Measurements from ENCODE around the gene PKNOX1. TPM values are rescaled to one million over a fixed set of nuclear protein-coding genes. Genes with fewer than 3 reads are reported as not detected.
A peak's percentile ranks its signal among the peaks of the same experiment; 100 is the strongest.

The PKNOX1 gene
- total and polyA plus RNA-seq, 2 donors from 2014 or later: 7.9 to 25.2 TPM

- H3K27ac ChIP-seq (ENCODE audit: low read depth in 2 of 2, low read length in 2 of 2): no peak overlapping the region
- no peaks in the 10 kb centered on the region for H3K9me3 ChIP-seq (ENCODE audit: control insufficient read depth in 2 of 3, insufficient read depth in 1 of 3, low read length in 3 of 3)
- H3K4me1 ChIP-seq (ENCODE audit: control insufficient read depth in 2 of 3, insufficient read depth in 2 of 3, low read depth in 1 of 3, low read length in 3 of 3): no peaks in the 10 kb centered on the region
- H3K36me3 ChIP-seq (ENCODE audit: control insufficient read depth in 2 of 3, insufficient read depth in 3 of 3, low read length in 3 of 3): peaks cover 0 to 24% (median 11%) of the 10 kb centered on the region in 3 donors
- intact Hi-C loops (cut with DNase I): no loop called here
- DNase-seq (no peak), FAIRE-seq (no peak)
- no peaks in the 10 kb centered on the region for H3K27me3 ChIP-seq (ENCODE audit: control insufficient read depth, insufficient read depth, low read length)
- TF ChIP-seq CTCF (IDR thresholded peaks at IDR 0.05; ENCODE audit: borderline replicate concordance, extremely low read depth, insufficient read depth): no peak
- no peak overlapping the region for H3K4me3 ChIP-seq (ENCODE audit: low read length in 3 of 3)
- no peak overlapping the region for H3K9ac ChIP-seq (ENCODE audit: low read length in 3 of 3)
Observed at GRCh38 chr21:43021756-43022600, 47.6 kb downstream of the PKNOX1 start.

GRCh38 chr21:43023175-43023574 is 48.8 kb downstream of the PKNOX1 start:
- H3K27me3 ChIP-seq (ENCODE audit: control insufficient read depth, insufficient read depth, low read length): no peaks in the 10 kb centered on the region
- no peak overlapping the region for H3K4me3 ChIP-seq (ENCODE audit: low read length in 3 of 3)
- H3K9ac ChIP-seq (ENCODE audit: low read length in 3 of 3): no peak overlapping the region
- intact Hi-C loops (cut with DNase I): no loop called here
- no peaks in the 10 kb centered on the region for H3K4me1 ChIP-seq (ENCODE audit: control insufficient read depth in 2 of 3, insufficient read depth in 2 of 3, low read depth in 1 of 3, low read length in 3 of 3)
- H3K27ac ChIP-seq (ENCODE audit: low read depth in 2 of 2, low read length in 2 of 2): no peak overlapping the region
- no peak for FAIRE-seq
- H3K9me3 ChIP-seq (ENCODE audit: control insufficient read depth in 2 of 3, insufficient read depth in 1 of 3, low read length in 3 of 3): no peaks in the 10 kb centered on the region
- no peak for DNase-seq
- no peak for TF ChIP-seq CTCF (IDR thresholded peaks at IDR 0.05; ENCODE audit: borderline replicate concordance, extremely low read depth, insufficient read depth)
- peaks cover 0 to 26% (median 6%) of the 10 kb centered on the region in 3 donors for H3K36me3 ChIP-seq (ENCODE audit: control insufficient read depth in 2 of 3, insufficient read depth in 3 of 3, low read length in 3 of 3)

DNA sequence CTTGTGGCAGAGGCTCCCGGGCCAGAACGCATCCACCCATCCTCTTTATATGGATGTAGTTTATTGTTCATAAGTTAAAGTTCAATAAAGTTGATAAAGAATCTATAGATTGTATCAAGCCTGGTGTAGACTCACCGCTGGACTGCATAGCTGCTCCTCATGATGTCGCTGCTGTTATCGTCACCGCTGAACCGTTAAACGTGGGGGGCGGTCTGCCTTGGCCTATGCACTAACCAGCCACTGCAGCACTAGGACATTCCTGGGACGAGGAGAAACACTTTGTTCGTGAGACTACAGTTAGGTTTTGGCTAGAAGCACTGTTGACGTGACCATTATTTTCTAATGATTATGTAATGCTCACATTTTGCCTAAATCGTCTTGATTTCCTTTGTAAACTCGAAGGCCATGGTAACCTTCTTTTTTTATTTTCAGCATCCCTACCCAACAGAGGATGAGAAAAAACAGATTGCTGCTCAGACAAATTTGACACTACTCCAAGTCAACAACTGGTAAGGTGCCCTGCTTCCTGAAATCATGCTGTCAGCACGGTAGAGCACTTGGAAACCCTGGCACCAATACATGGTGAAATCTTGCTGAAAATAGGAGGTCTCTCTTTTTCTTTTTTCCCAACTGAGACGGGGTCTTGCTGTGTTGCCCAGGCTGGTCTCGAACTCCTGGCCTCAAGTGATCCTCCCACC is 50.2 kb downstream of the PKNOX1 start:
- H3K4me1 ChIP-seq (ENCODE audit: control insufficient read depth in 2 of 3, insufficient read depth in 2 of 3, low read depth in 1 of 3, low read length in 3 of 3): no peaks in the 10 kb centered on the region
- H3K4me3 ChIP-seq (ENCODE audit: low read length in 3 of 3): no peak overlapping the region
- H3K27ac ChIP-seq (ENCODE audit: low read depth in 2 of 2, low read length in 2 of 2): no peak overlapping the region
- H3K9ac ChIP-seq (ENCODE audit: low read length in 3 of 3): no peak overlapping the region
- DNase-seq (peak in 2 of 5 donors; percentile 12 to 30), FAIRE-seq (no peak)
- no peaks in the 10 kb centered on the region for H3K9me3 ChIP-seq (ENCODE audit: control insufficient read depth in 2 of 3, insufficient read depth in 1 of 3, low read length in 3 of 3)
- H3K27me3 ChIP-seq (ENCODE audit: control insufficient read depth, insufficient read depth, low read length): no peaks in the 10 kb centered on the region
- H3K36me3 ChIP-seq (ENCODE audit: control insufficient read depth in 2 of 3, insufficient read depth in 3 of 3, low read length in 3 of 3): peaks cover 4 to 37% (median 11%) of the 10 kb centered on the region in 3 donors
- intact Hi-C loops (cut with DNase I): no loop called here
- TF ChIP-seq CTCF (IDR thresholded peaks at IDR 0.05; ENCODE audit: borderline replicate concordance, extremely low read depth, insufficient read depth): no peak

Measured in kidney (tissue), 14 donors.